OCI-LY7 (cell line): ENCODE results near the gene PIK3AP1.

Experiments
- EZH2phosphoT487 ChIP-seq: fragments of 200-600 bp; sonication (generic); IDR thresholded peaks from 2 replicates; pipeline ENCODE4 v1.6.1; 2018; ENCODE audit warnings: low read depth, borderline replicate concordance, mild to moderate bottlenecking, mixed run types, antibody characterized with exemption, low read length, moderate library complexity, mixed read lengths
- TF ChIP-seq, protein P1 (sequence below): fragments of 200-600 bp; sonication (generic); conservative IDR thresholded peaks from 2 replicates; pipeline ENCODE4 v1.5.1; 2014; ENCODE audit warnings: mild to moderate bottlenecking, antibody characterized with exemption, low read length, moderate library complexity, mixed read lengths

DNA sequence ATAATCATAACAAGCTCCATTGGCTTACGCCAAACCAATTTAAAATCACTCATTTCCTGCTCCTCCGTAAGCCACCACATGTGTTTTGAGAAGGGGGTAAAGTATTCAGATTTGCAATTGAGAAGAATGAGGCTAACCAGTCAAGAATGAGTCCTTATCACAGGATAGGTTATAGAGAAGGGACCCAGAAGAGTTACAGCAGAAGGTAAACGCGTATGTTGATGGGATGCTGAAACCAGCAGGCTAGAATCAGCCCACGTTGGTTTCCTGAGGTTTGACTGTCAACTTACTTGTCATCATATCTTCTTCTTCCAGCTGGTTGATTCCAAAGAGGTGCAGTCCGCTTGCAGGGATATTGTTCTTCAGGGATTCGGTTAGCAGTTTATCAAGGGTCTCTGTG, 69.4 kb downstream of the PIK3AP1 start:
- TF ChIP-seq, protein P1, sequence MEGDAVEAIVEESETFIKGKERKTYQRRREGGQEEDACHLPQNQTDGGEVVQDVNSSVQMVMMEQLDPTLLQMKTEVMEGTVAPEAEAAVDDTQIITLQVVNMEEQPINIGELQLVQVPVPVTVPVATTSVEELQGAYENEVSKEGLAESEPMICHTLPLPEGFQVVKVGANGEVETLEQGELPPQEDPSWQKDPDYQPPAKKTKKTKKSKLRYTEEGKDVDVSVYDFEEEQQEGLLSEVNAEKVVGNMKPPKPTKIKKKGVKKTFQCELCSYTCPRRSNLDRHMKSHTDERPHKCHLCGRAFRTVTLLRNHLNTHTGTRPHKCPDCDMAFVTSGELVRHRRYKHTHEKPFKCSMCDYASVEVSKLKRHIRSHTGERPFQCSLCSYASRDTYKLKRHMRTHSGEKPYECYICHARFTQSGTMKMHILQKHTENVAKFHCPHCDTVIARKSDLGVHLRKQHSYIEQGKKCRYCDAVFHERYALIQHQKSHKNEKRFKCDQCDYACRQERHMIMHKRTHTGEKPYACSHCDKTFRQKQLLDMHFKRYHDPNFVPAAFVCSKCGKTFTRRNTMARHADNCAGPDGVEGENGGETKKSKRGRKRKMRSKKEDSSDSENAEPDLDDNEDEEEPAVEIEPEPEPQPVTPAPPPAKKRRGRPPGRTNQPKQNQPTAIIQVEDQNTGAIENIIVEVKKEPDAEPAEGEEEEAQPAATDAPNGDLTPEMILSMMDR = no peak
- no peak for TF ChIP-seq EZH2phosphoT487
